Breast epithelium (tissue), 4 donors: Measurements from ENCODE around the gene ZNF638. TPM values are rescaled to one million over a fixed set of nuclear protein-coding genes. Genes with fewer than 3 reads are reported as not detected.

ENCODE experiments used
- DNase-seq, 2 donors: peaks; one replicate each; pipeline ENCODE4 v3.0.0-alpha.2; 2019; ENCODE audit warnings: low spot score in 2 of 2
- H3K27ac ChIP-seq, 2 donors: fragments of 200-600 bp; sonication (generic) in 1 of 2; one replicate each; pipeline ENCODE4 v1.5.1; 2016 to 2019; ENCODE audit warnings: mild to moderate bottlenecking in 1 of 2
- H3K27me3 ChIP-seq, 2 donors: fragments of 200-600 bp; sonication (generic) in 1 of 2; one replicate each; pipeline versions ENCODE4 v1.5.1 to v1.6.0; 2017 to 2019; ENCODE audit warnings: control low read depth in 1 of 2, mild to moderate bottlenecking in 1 of 2
- H3K36me3 ChIP-seq: fragments of 200-600 bp; one replicate; pipeline ENCODE4 v1.5.1; 2019
- H3K4me1 ChIP-seq, 2 donors: fragments of 200-600 bp; sonication (generic); one replicate each; pipeline ENCODE4 v1.5.1; 2016 to 2019; ENCODE audit warnings: control low read depth in 1 of 2
- H3K4me3 ChIP-seq, 3 donors: fragments of 200-600 bp; sonication (generic); 1 replicate in 2 of 3; 2 replicates in 1 of 3; pipeline ENCODE4 v1.5.1; 2016 to 2019; ENCODE audit warnings: mild to moderate bottlenecking in 3 of 3, moderate library complexity in 2 of 3
- H3K9me3 ChIP-seq, 2 donors: fragments of 200-600 bp; sonication (generic) in 1 of 2; one replicate each; pipeline ENCODE4 v1.5.1; 2016 to 2019; ENCODE audit warnings: control low read depth in 1 of 2
- CTCF ChIP-seq, 3 donors: fragments of 450-650 bp; IDR thresholded peaks; one replicate each; pipeline ENCODE4 v1.5.1; 2016 to 2017; ENCODE audit warnings: antibody characterized with exemption in 3 of 3, mild to moderate bottlenecking in 3 of 3, moderate library complexity in 3 of 3
- POLR2A ChIP-seq: fragments of 450-650 bp; IDR thresholded peaks from one replicate; pipeline ENCODE4 v1.6.1; 2016; ENCODE audit warnings: antibody characterized with exemption, mild to moderate bottlenecking, moderate library complexity
- POLR2AphosphoS5 ChIP-seq, 3 donors: sonication (generic); formaldehyde crosslinking; IDR thresholded peaks; one replicate each; pipeline ENCODE4 v1.6.1; 2017; ENCODE audit warnings: antibody characterized with exemption in 3 of 3
- intact Hi-C: fragments of 100-400 bp; cut with DNase I; formaldehyde crosslinking; loops from one replicate; pipeline ENCODE4 v1.15.1; 2023; ENCODE audit warnings: low total_unique reads
- total RNA-seq, 3 donors: library from RNA; depleted of rRNA; stranded (reverse); fragments of >200 nt; gene quantifications; one replicate each; pipeline ENCODE4 v1.1.0, GENCODE V29; 2016

Gene ZNF638
- total RNA-seq, 3 donors from 2014 or later = 203 to 290 (median 266) TPM

GRCh38 chr2:71455741-71456569 is 124.4 kb downstream of the ZNF638 start:
- intact Hi-C loops = no loop called here
- H3K27ac ChIP-seq = peak overlapping the region in 1 of 2 donors; percentile 38
- H3K27me3 ChIP-seq = peaks cover 0 to 20% of the 10 kb centered on the region in 2 donors
- TF ChIP-seq POLR2A = no peak
- TF ChIP-seq CTCF (IDR thresholded peaks at IDR 0.05) = no peak
- TF ChIP-seq POLR2AphosphoS5 (IDR thresholded peaks at IDR 0.05) = no peak
- H3K4me1 ChIP-seq = peaks cover 0 to 10% of the 10 kb centered on the region in 2 donors
- DNase-seq = no peak
- H3K36me3 ChIP-seq = no peaks in the 10 kb centered on the region
- no peak overlapping the region for H3K4me3 ChIP-seq
- H3K9me3 ChIP-seq = no peaks in the 10 kb centered on the region

- H3K4me1 ChIP-seq = peaks cover 0 to 10% of the 10 kb centered on the region in 2 donors
- intact Hi-C loops = no loop called here
- H3K27ac ChIP-seq = peak overlapping the region in 1 of 2 donors; percentile 38
- TF ChIP-seq CTCF (IDR thresholded peaks at IDR 0.05) = no peak
- TF ChIP-seq POLR2AphosphoS5 (IDR thresholded peaks at IDR 0.05) = no peak
- no peak for TF ChIP-seq POLR2A
- no peaks in the 10 kb centered on the region for H3K9me3 ChIP-seq
- peaks cover 0 to 20% of the 10 kb centered on the region in 2 donors for H3K27me3 ChIP-seq
- no peak overlapping the region for H3K4me3 ChIP-seq
- no peaks in the 10 kb centered on the region for H3K36me3 ChIP-seq
- no peak for DNase-seq
These were observed 125.0 kb downstream of the ZNF638 start for GRCh38 chr2:71456617-71457016.

GRCh38 chr2:71457123-71457915 is 125.7 kb downstream of the ZNF638 start:
- H3K36me3 ChIP-seq = no peaks in the 10 kb centered on the region
- no peak overlapping the region for H3K27ac ChIP-seq
- H3K4me1 ChIP-seq = peaks cover 0 to 10% of the 10 kb centered on the region in 2 donors
- peaks cover 2 to 3% of the 10 kb centered on the region in 2 donors for H3K9me3 ChIP-seq
- TF ChIP-seq CTCF (IDR thresholded peaks at IDR 0.05) = no peak
- no peak for TF ChIP-seq POLR2A
- no peak for TF ChIP-seq POLR2AphosphoS5 (IDR thresholded peaks at IDR 0.05)
- no peak overlapping the region for H3K4me3 ChIP-seq
- intact Hi-C loops = no loop called here
- DNase-seq = no peak
- H3K27me3 ChIP-seq = peaks cover 0 to 20% of the 10 kb centered on the region in 2 donors

- H3K9me3 ChIP-seq = peaks cover 8 to 9% of the 10 kb centered on the region in 2 donors
- H3K27me3 ChIP-seq = peaks cover 0 to 20% of the 10 kb centered on the region in 2 donors
- H3K27ac ChIP-seq = no peak overlapping the region
- no peak for DNase-seq
- H3K36me3 ChIP-seq = no peaks in the 10 kb centered on the region
- peaks cover 0 to 10% of the 10 kb centered on the region in 2 donors for H3K4me1 ChIP-seq
- TF ChIP-seq POLR2A (no peak), POLR2AphosphoS5 (IDR thresholded peaks at IDR 0.05) (no peak)
- H3K4me3 ChIP-seq = no peak overlapping the region
- intact Hi-C loops = no loop called here
These were observed 126.3 kb downstream of the ZNF638 start for GRCh38 chr2:71457923-71458322.

- Histone ChIP-seq H3K4me3 (no peak overlapping the region), H3K27ac (peak overlapping the region in 1 of 2 donors; percentile 35), H3K4me1 (peaks cover 0 to 4% of the 10 kb centered on the region in 2 donors), H3K36me3 (no peaks in the 10 kb centered on the region), H3K9me3 (peaks cover 10 to 14% of the 10 kb centered on the region in 2 donors), H3K27me3 (peaks cover 0 to 20% of the 10 kb centered on the region in 2 donors)
- TF ChIP-seq CTCF (IDR thresholded peaks at IDR 0.05) (no peak), POLR2AphosphoS5 (IDR thresholded peaks at IDR 0.05) (no peak), POLR2A (no peak)
- intact Hi-C loops = no loop called here
- DNase-seq = no peak
These were observed 127.0 kb downstream of the ZNF638 start for GRCh38 chr2:71458413-71459083.
